ENCODE data around the gene ADAMTS20.

ADAMTS20 gene

GRCh38 chr12:43480591-43480990, 71.4 kb downstream of the ADAMTS20 start:
- DNase-seq (ENCODE audit: low spot score), result no peak

DNA sequence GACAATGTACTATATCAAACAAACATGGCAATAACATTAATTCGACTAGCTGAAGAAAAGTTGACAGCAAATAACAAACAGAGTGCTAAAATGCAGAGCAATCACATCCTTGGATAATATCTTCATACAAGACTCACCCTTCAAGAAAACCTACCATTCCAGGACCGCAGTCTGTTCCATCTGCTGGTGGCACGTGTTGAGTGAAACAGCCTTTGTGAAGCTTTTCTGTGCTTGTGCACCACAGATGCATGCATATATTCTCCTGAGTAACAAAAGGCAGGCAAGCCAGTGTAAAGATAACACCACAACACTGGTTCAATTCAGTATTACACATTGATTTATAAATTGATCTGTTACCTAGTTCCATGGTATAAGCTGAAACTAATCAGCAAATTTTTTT, 89.3 kb downstream of the ADAMTS20 start:
- DNase-seq (ENCODE audit: low spot score), result no peak

DNA sequence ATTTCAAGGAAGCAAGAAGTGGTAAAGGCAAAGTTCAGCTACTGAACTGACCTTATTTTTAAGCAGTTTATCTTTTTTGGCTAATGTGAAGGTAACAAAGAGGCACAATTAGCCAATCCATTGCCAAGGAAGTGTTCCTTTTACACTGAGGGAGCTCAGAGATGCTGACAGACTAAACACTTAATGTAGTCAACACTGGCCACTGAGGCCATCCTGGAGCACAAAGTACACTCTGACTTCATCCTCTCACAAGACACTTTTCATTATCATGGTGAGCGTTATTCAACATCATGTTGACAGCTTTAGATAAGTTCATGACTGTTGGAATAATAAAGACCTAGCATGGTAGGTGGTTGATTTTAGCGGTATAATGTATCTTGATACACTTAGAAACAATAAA, 89.9 kb downstream of the ADAMTS20 start:
- no peak for DNase-seq (ENCODE audit: low spot score)

- DNase-seq (ENCODE audit: low spot score), result no peak
Measured at GRCh38 chr12:43459285-43459684, 92.7 kb downstream of the ADAMTS20 start.

GRCh38 chr12:43453761-43454160, 98.2 kb downstream of the ADAMTS20 start:
- DNase-seq (ENCODE audit: low spot score), result no peak

DNA sequence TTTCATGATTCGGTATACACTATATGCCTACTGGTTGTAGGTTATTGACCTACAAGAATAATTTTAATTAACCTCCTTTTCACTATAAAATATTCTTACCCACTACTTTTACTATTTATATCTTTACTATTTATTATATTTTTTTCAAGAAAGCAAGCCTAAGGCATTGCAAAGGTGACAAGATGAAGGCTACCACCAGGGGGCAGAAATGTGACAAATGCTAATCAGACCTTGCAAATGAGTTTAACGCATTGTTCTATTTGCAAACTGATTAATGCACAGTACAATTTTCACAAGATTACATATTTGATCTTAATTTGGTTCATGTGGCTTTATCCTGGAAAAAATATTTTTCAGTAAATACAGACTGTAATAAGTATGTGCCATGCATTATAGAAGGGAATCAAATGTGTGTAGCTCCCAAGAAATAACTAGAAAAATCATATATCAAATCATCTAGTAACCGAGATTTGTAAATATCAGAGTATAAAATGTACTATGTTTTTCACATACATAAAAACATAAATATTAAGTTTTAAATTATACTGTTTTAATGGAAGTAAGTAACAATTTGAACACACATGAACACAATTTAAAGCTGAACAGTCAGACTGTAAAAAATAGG, 107.0 kb downstream of the ADAMTS20 start:
- DNase-seq (ENCODE audit: low spot score), result peak; percentile 19

- DNase-seq (ENCODE audit: low spot score), result no peak
Measured at GRCh38 chr12:43436597-43436996, 115.4 kb downstream of the ADAMTS20 start.

GRCh38 chr12:43434614-43435013, 117.4 kb downstream of the ADAMTS20 start:
- DNase-seq (ENCODE audit: low spot score), result no peak

DNA sequence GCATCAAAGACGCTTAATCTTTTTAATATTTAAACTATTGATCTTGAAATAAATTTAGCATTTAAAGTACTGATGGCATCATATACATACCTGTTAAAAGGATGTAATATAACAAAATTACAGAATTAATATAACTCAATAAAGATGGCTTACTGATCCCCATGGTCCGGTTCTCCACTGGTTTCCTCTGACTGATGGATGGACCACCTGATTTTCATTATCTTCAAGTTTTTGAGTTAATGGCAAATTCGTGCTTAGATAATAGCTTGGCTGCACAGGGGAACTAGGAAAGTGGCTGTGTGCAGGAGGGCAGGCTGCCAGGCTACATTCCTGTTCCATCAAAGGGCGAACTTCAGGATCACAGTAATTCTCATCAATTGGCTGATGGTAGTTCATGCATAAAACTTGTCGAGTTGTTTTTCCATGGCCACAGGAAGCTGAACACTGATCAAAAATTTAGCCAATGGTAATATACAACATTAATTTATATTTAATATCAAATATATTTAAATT, 123.9 kb downstream of the ADAMTS20 start:
- DNase-seq (ENCODE audit: low spot score), result no peak

GRCh38 chr12:43425361-43425760, 126.6 kb downstream of the ADAMTS20 start:
- DNase-seq (ENCODE audit: low spot score), result no peak

- DNase-seq (ENCODE audit: low spot score), result no peak
Measured at GRCh38 chr12:43416981-43417380, 135.0 kb downstream of the ADAMTS20 start.

DNA sequence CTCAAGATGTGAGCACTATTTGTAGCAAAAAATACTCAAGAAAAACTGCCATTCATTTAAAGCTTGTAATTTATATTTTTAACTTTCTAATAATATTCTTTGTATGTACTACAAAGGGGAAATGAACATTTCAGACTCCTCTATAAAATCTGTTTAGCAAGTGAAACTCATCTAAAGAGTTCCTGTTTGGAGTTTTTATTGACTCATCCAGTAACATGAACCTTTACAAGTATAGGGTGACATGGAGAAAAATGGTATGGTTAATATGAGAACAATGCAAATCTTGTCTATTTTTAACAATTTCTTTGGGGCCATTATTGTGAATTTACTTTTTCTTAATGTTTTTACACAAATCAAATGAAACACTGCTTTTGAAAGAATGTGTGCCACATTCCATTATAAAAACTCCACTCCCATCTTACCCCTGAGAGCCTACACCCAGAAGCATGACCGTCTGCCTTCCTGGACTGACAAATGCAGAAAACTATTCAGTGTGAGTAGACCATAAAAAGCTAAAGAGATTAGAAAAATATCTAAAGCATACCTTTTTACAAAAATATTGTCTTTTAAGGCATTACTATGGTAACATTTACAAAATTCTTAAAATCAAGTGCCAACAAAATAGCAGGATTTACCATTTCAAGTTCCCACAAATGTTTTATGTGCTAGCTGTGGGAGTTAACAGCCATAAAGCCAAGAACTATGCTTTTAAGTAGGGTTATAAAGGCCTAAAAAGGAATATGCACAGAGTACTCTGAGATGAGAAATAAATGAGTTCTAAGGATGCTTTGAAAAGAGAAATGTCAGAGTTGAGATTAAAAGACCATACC, 144.0 kb downstream of the ADAMTS20 start:
- no peak for DNase-seq (ENCODE audit: low spot score)

DNA sequence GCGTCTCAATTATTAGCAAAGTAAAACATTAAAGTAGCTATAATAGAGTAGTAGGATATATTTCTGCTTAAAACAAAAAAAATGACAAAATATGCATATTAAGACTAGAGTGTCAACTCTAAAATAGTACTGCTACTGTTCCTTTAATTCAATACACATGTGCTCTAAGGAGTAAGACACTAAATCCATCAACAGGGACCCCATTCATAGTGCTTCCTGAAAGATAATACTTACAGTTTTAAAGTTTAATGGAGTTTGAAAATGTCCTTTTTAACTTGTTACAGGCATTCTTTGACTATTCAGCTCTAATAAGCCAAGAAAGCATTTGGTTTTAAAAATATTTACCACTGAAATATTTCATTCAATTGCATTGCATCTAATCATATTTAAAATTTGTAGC, 145.2 kb downstream of the ADAMTS20 start:
- no peak for DNase-seq (ENCODE audit: low spot score)

DNA sequence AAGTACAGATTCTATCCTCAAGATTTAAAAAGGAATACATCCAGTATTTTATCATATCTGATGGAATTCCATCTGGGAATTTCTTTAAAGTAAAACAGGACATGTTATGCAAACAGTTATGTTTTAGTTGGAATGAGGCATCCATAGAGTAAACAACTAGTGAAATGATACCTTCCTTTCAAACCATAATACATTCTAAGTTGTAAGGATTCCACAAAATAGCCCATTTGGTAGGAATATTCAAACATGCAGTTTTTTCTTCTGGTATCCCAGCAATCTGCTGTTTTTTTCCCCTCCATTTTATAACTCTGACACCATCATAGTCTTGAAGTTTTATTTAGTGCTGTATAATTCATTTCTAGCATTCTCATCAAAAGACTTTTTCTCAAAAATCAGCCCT, 149.6 kb downstream of the ADAMTS20 start:
- DNase-seq (ENCODE audit: low spot score), result no peak

- no peak for DNase-seq (ENCODE audit: low spot score)
Measured at GRCh38 chr12:43401096-43401495, 150.9 kb downstream of the ADAMTS20 start.

DNA sequence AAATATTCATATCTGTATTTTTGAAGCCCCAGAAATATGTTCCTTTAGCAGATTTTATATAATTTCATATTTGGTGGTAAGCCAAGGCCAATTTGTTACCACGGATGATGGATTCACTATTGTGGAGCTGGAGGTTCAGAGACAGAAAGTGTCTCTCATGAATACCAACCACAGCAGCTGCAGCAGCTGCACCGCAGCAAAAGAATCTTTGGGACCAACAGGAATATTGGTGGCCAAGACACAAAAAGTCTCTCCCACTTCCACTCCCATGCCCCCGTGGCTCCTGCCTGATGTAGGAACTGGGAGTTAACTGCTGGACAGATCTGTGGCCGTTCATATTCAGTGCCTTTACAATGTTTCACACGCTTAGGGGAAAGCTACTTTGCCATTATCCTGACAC, 155.3 kb downstream of the ADAMTS20 start:
- no peak for DNase-seq (ENCODE audit: low spot score)

DNA sequence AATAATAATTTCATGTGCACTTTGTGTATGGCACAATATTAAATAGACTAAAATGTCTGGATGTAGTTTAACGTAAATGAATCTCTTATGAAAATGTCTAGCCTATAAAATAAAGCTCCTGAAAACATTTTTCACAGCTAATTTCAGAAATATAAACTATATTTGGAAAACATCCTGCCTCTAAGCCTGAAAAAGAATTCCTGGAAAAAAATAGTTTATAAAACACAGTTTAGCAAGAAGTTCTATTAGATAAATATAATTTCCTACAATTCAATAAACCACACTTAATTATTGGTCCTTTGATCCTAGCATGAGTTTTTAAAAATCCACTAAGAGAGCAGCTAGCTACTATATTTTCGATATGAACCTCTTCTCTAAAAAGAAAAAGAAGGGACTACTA, 159.9 kb downstream of the ADAMTS20 start:
- DNase-seq (ENCODE audit: low spot score), result no peak

- no peak for DNase-seq (ENCODE audit: low spot score)
Measured at GRCh38 chr12:43381879-43382278, 170.1 kb downstream of the ADAMTS20 start.

GRCh38 chr12:43378448-43378847, 173.6 kb downstream of the ADAMTS20 start:
- DNase-seq (ENCODE audit: low spot score), result no peak

DNA sequence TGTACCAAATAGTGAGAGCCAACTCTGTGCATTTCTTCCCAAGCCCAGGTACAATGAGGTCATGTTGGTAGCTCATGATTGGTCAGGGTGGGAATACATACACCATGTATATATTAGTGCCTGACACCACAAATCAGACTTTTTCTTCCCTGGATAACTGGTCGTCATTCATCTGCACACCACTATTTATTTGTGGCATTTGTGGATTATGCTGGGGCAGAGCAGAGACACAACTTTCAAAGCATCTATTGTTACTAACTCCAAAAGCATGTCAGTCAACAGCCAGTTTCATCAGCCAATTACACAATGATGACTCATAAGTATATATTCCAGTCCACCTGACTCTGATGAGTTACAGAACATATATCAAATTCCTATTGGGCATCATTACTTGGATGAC, 181.7 kb downstream of the ADAMTS20 start:
- DNase-seq (ENCODE audit: low spot score), result no peak

DNA sequence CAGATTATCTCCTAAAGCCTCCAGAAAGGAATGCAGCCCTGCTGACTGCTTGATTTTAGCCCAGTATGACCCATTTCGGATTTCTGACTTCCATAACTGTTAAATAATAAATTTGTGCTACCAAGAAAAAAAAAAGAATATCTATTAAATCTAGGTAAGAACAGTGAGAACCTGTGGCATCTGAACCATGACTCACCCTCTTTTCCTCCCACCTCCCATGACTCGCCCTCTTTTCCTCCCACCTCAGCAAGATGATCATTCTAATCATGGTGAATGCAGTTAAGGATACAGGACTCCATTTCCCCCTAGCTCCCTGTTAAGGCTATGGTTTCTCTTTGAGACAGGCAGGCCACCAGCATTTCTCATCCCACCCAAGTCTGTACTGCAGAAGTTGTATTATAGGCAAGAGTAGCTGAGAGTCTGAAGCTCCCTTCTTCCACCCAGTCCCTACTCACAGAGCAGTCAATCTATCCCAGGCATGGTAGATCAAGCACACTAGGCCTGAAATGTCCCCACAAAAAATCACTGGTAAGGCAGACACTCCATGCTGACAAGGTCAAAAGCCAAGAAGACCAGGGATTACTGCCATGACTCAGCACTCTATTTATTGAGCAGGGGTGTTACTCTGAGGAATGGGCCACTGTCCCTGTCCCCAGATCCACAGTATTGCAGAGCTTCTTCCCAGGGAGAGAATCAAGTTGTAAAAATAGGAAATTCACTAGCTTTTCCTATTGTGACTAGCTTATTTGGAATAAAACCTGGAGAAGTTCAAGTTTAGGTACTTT, 188.9 kb downstream of the ADAMTS20 start:
- no peak for DNase-seq (ENCODE audit: low spot score)

DNA sequence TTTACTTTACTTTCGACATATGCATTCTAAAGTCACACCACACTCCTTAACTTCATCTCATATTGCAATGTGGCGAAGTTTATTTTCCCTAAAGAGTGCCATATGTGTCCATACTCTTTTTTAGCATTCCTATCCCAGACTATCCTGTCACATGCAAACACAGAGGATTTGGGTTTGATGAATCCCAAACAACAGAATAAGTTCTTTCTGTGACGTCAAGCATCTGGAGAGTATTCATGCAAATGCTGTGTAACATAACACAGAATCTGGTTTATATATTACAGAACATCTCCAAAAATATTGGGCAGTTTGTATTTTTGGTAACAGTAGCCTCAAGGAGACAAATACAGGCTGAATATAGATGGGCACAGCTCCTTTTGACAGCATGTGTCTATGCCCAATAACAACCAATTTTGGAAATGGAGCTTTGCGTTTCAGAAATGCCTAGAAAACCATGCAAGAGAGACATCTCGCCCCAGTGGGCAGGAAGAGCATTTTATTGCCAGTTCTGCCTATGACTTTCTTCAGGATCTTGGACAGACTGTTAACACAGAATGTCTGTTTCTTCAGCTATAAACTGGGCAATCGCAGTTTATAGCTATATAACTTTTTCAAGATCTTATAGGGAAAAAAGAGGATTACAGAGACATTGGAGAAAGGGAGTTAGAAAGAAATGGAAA, 190.8 kb downstream of the ADAMTS20 start:
- no peak for DNase-seq (ENCODE audit: low spot score)

Measured in hematopoietic multipotent progenitor cell treated with erythropoietin and hydrocortisone succinate and interleukin-3 and kit ligand, for 17 days (in vitro differentiated cells).